Spleen (tissue), 3 donors: ENCODE results near the gene SIK1.
"Not testable (repeated sequence)": the region's sequence is repeated elsewhere in the genome, so short reads cannot be mapped to it uniquely, and the experiment has no call there.

ENCODE experiments used
- POLR2A ChIP-seq, 3 donors: fragments of 450-650 bp; IDR thresholded peaks; one replicate each; pipeline ENCODE4 v1.5.1; 2017; ENCODE audit warnings: antibody characterized with exemption in 3 of 3, mild to moderate bottlenecking in 1 of 3
- POLR2AphosphoS5 ChIP-seq, 3 donors: sonication (generic); formaldehyde crosslinking; IDR thresholded peaks; one replicate each; pipeline ENCODE4 v1.5.1; 2017; ENCODE audit warnings: antibody characterized with exemption in 3 of 3

- not testable (repeated sequence) for TF ChIP-seq POLR2AphosphoS5, POLR2A (IDR thresholded peaks at IDR 0.05)
These were observed 30.0 kb downstream of the SIK1 start for GRCh38 chr21:43396788-43397438.
